Natural killer cell treated with Interleukin-12 subunit alpha and Interleukin-12 subunit beta and Interleukin-15 and Interleukin-18, amount 100 ng/mL, for 72 hours (primary cell): ENCODE results near the gene SSTR5. TPM values are rescaled to one million over a fixed set of nuclear protein-coding genes. Genes with fewer than 3 reads are reported as not detected.

Experiments used
- ATAC-seq, 2 donors: fragments of 150-1000 bp; cut with Tn5 transposase in 1 of 2; sonication (Bioruptor Pico), chemical (Tn5 transposase) in 1 of 2; 2 replicates each; pipeline ENCODE4 v1.10.0; 2021
- DNase-seq: peaks from one replicate; pipeline ENCODE4 v3.0.0; 2022; ENCODE audit warnings: low spot score
- H3K27ac Mint-ChIP-seq, 2 donors: 1 replicate in 1 of 2; 2 replicates in 1 of 2; pipeline ENCODE4 v1.8.0; 2022; ENCODE audit warnings: mixed read lengths in 2 of 2, mild to moderate bottlenecking in 1 of 2, moderate library complexity in 1 of 2
- H3K27me3 Mint-ChIP-seq, 2 donors: 1 replicate in 1 of 2; 2 replicates in 1 of 2; pipeline ENCODE4 v1.8.0; 2022; ENCODE audit warnings: mixed read lengths in 2 of 2
- H3K36me3 Mint-ChIP-seq: one replicate; pipeline ENCODE4 v1.8.0; 2022; ENCODE audit warnings: mixed read lengths
- H3K4me1 Mint-ChIP-seq, 2 donors: 1 replicate in 1 of 2; 2 replicates in 1 of 2; pipeline ENCODE4 v1.8.0; 2022; ENCODE audit warnings: low read depth in 2 of 2, mixed read lengths in 2 of 2, mild to moderate bottlenecking in 1 of 2
- H3K4me3 Mint-ChIP-seq: one replicate; pipeline ENCODE4 v1.8.0; 2022; ENCODE audit warnings: mixed read lengths
- H3K9me3 Mint-ChIP-seq: 2 replicates; pipeline ENCODE4 v1.8.0; 2022; ENCODE audit warnings: mixed read lengths
- total RNA-seq, 2 donors: library from RNA; stranded (reverse); gene quantifications; one replicate each; pipeline ENCODE4 v1.2.3, GENCODE V29; 2022

SSTR5 gene
- total RNA-seq, 2 donors from 2014 or later, result not detected

GRCh38 chr16:1034230-1035065, 38.1 kb upstream of the SSTR5 start:
- Mint-ChIP-seq H3K27ac (no peak overlapping the region), H3K9me3 (no peaks in the 10 kb centered on the region)

DNA sequence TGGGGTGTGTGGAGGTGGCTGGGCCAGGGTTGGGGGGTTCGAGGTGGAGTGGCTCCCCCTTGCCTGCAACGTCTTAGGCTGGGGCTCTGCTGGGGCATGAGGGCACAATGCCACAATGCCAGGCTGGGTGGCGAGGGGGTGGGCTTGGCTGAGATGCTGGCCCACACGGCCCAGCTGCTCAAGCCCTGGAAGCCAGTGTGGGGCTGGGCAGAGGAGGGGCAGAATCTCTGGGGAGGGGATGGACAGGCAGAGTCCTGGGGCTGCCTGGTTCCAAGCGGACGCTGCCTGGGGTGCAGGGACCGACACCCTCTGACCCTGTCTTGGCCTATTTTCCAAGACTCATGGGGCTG, 37.5 kb upstream of the SSTR5 start:
- H3K27ac Mint-ChIP-seq, result no peak overlapping the region
- no peaks in the 10 kb centered on the region for H3K9me3 Mint-ChIP-seq
- H3K4me3 Mint-ChIP-seq, result no peak overlapping the region
- H3K4me1 Mint-ChIP-seq, result no peaks in the 10 kb centered on the region
- ATAC-seq (no peak), DNase-seq (no peak)
- no peaks in the 10 kb centered on the region for H3K27me3 Mint-ChIP-seq
- no peaks in the 10 kb centered on the region for H3K36me3 Mint-ChIP-seq

More at GRCh38 chr16:1034230-1035065, 38.1 kb upstream of the SSTR5 start:
- Mint-ChIP-seq H3K36me3 (no peaks in the 10 kb centered on the region), H3K27me3 (peaks cover 0 to 1% of the 10 kb centered on the region in 2 donors), H3K4me3 (no peak overlapping the region), H3K4me1 (no peaks in the 10 kb centered on the region)
- ATAC-seq, result no peak
- DNase-seq, result no peak

- DNase-seq (no peak), ATAC-seq (no peak)
- Mint-ChIP-seq H3K4me1 (no peaks in the 10 kb centered on the region), H3K4me3 (no peak overlapping the region), H3K27me3 (no peaks in the 10 kb centered on the region), H3K27ac (no peak overlapping the region), H3K9me3 (no peaks in the 10 kb centered on the region), H3K36me3 (no peaks in the 10 kb centered on the region)
Observed at GRCh38 chr16:1036166-1036565, 36.4 kb upstream of the SSTR5 start.

GRCh38 chr16:1036726-1037393, 35.7 kb upstream of the SSTR5 start:
- Mint-ChIP-seq H3K27ac (no peak overlapping the region), H3K9me3 (no peaks in the 10 kb centered on the region), H3K36me3 (no peaks in the 10 kb centered on the region), H3K4me3 (no peak overlapping the region), H3K4me1 (no peaks in the 10 kb centered on the region), H3K27me3 (no peaks in the 10 kb centered on the region)
- ATAC-seq (no peak), DNase-seq (no peak)

GRCh38 chr16:1037394-1038257, 34.9 kb upstream of the SSTR5 start:
- ATAC-seq (no peak), DNase-seq (no peak)
- Mint-ChIP-seq H3K9me3 (no peaks in the 10 kb centered on the region), H3K4me1 (no peaks in the 10 kb centered on the region), H3K27ac (no peak overlapping the region), H3K4me3 (no peak overlapping the region), H3K27me3 (no peaks in the 10 kb centered on the region), H3K36me3 (no peaks in the 10 kb centered on the region)

GRCh38 chr16:1038932-1039331, 33.6 kb upstream of the SSTR5 start:
- Mint-ChIP-seq H3K27me3 (no peaks in the 10 kb centered on the region), H3K4me1 (no peaks in the 10 kb centered on the region), H3K27ac (no peak overlapping the region), H3K36me3 (no peaks in the 10 kb centered on the region), H3K4me3 (no peak overlapping the region), H3K9me3 (no peaks in the 10 kb centered on the region)
- no peak for ATAC-seq
- no peak for DNase-seq

DNA sequence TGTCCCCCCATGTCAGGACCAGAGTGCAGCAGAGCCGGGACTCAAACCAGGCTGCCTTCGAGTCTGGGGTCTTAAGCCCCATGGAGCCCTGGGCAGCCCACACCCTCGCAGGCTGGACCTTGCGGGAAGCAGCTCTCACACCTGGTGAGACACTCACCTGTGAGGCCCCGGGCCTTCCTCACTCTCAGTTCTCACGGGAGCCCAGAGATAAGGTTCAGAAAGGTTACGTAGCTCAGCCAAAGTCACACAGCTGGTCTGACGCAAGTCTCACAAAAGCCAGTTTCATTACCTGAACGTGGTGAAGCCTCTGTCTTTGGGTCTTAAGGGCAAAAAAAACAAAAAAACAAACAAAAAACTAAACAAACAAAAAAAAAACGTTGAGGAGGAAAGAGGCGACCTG, 32.8 kb upstream of the SSTR5 start:
- Mint-ChIP-seq H3K9me3 (no peaks in the 10 kb centered on the region), H3K4me1 (no peaks in the 10 kb centered on the region), H3K27ac (no peak overlapping the region), H3K4me3 (no peak overlapping the region), H3K36me3 (no peaks in the 10 kb centered on the region), H3K27me3 (no peaks in the 10 kb centered on the region)
- no peak for ATAC-seq
- DNase-seq, result no peak

- no peak overlapping the region for H3K27ac Mint-ChIP-seq
- ATAC-seq (no peak), DNase-seq (no peak)
- H3K4me1 Mint-ChIP-seq, result no peaks in the 10 kb centered on the region
- H3K4me3 Mint-ChIP-seq, result no peak overlapping the region
- H3K36me3 Mint-ChIP-seq, result no peaks in the 10 kb centered on the region
- H3K27me3 Mint-ChIP-seq, result no peaks in the 10 kb centered on the region
- no peaks in the 10 kb centered on the region for H3K9me3 Mint-ChIP-seq
Observed at GRCh38 chr16:1040346-1040745, 32.2 kb upstream of the SSTR5 start.

- ATAC-seq (no peak), DNase-seq (no peak)
- no peaks in the 10 kb centered on the region for H3K27me3 Mint-ChIP-seq
- no peaks in the 10 kb centered on the region for H3K4me1 Mint-ChIP-seq
- H3K9me3 Mint-ChIP-seq, result no peaks in the 10 kb centered on the region
- H3K4me3 Mint-ChIP-seq, result no peak overlapping the region
- no peak overlapping the region for H3K27ac Mint-ChIP-seq
- H3K36me3 Mint-ChIP-seq, result no peaks in the 10 kb centered on the region
Observed at GRCh38 chr16:1042049-1042744, 30.4 kb upstream of the SSTR5 start.

- DNase-seq (no peak), ATAC-seq (no peak)
- Mint-ChIP-seq H3K9me3 (no peaks in the 10 kb centered on the region), H3K27ac (no peak overlapping the region), H3K36me3 (no peaks in the 10 kb centered on the region), H3K4me1 (no peaks in the 10 kb centered on the region), H3K27me3 (no peaks in the 10 kb centered on the region), H3K4me3 (no peak overlapping the region)
Observed at GRCh38 chr16:1042866-1043265, 29.7 kb upstream of the SSTR5 start.

DNA sequence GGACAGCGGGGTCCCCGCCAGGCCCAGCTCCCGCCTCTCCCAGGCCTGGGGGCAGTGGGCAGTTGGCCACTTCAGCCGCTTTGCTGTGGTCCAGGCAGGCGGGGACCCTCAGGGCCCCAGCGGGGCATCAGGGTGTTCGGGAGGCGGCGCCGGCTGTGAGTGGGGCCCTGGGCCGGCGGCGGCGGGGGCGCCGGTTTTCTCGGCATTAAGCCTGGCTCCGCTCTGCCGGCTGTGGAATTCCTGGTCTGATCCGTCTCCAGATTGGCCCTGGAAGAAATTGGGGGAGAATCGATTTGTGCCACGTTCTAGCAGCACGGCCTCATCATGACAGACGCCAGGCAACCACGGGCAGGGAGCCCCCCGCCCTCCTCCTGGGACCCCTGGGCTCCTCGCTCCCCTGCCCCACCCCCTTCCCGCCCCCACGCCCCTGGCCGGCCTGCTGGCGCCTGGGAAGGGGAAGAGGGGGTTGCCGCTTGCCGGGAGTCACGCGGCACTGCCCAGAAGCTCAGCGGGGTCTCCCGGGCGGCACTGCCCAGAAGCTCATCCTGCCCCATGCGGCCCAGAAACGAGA, 28.6 kb upstream of the SSTR5 start:
- no peak for ATAC-seq
- no peak for DNase-seq
- Mint-ChIP-seq H3K27me3 (no peaks in the 10 kb centered on the region), H3K9me3 (no peaks in the 10 kb centered on the region), H3K4me3 (no peak overlapping the region), H3K36me3 (no peaks in the 10 kb centered on the region), H3K4me1 (no peaks in the 10 kb centered on the region), H3K27ac (no peak overlapping the region)

DNA sequence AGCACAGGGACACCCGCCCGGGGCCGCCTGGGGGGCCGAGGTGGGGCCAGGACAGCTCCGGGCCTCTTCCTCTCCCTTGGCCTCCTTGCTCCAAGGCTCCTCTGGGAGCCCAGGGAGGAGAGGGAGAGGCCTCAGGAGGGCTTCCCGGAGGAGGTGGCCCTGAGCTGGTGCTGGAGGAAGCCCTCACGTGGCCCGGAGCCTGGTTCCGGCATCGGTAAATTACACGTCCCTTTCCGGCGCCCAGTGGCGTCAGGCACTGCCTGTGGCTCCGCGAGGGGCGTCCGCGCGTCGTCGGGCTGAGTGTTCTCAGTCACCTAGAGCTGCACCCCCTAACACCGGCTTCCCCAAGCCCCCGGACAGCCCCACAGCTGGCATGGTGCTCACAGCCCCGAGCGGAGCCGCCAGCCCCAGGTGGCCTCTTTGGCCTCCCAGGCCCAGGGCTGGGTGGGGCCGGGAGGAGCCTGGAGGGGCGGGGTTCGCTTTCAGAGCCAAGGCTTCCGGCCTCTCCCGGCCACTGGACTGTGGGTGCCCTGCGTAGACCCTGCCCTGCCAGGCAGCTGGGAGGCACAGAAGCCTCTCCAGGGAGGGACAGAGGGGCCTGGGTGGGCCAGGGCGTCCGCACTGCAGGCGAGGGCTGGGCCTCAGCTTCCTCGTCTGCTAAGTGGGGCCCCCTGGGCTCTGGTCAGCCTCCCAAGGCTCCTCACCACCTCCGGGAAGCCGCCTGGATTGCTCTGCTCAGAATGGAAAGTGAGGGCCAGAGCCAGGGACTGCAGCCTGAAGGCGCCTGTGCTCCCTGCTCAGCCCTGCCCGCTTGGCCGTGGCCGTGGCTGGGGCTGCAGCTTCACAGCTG, 27.9 kb upstream of the SSTR5 start:
- Mint-ChIP-seq H3K4me1 (no peaks in the 10 kb centered on the region), H3K27me3 (no peaks in the 10 kb centered on the region), H3K36me3 (no peaks in the 10 kb centered on the region), H3K9me3 (no peaks in the 10 kb centered on the region), H3K27ac (no peak overlapping the region), H3K4me3 (no peak overlapping the region)
- peak in 1 of 2 donors; percentile 2 for ATAC-seq
- DNase-seq, result no peak
